Hepatocyte (in vitro differentiated cells): ENCODE results near the gene NID1. TPM values are rescaled to one million over a fixed set of nuclear protein-coding genes. Genes with fewer than 3 reads are reported as not detected.
"Not testable (repeated sequence)": the region's sequence is repeated elsewhere in the genome, so short reads cannot be mapped to it uniquely, and the experiment has no call there.

Source experiments
- DNase-seq: peaks from one replicate; pipeline ENCODE4 v3.0.0-alpha.2; 2016; ENCODE audit warnings: low spot score
- H2AFZ ChIP-seq: fragments of 200-600 bp; sonication (generic); 2 replicates; pipeline ENCODE4 v1.6.0; 2016; ENCODE audit warnings: antibody characterized with exemption, mild to moderate bottlenecking
- H3K27ac ChIP-seq: fragments of 200-600 bp; sonication (generic); 2 replicates; pipeline ENCODE4 v1.5.1; 2016; ENCODE audit warnings: mild to moderate bottlenecking
- H3K27me3 ChIP-seq: fragments of 200-600 bp; sonication (generic); 2 replicates; pipeline ENCODE4 v1.6.1; 2016
- H3K36me3 ChIP-seq: fragments of 200-600 bp; sonication (generic); replicated peaks from 2 replicates; pipeline ENCODE4 v1.5.1; 2016; ENCODE audit warnings: low read depth; ENCODE audit not compliant: insufficient read depth
- H3K4me1 ChIP-seq: fragments of 200-600 bp; sonication (generic); 2 replicates; pipeline ENCODE4 v1.5.1; 2016; ENCODE audit warnings: mild to moderate bottlenecking, moderate library complexity; ENCODE audit not compliant: insufficient read depth
- H3K4me2 ChIP-seq: fragments of 200-600 bp; sonication (generic); 2 replicates; pipeline ENCODE4 v1.6.0; 2016
- H3K4me3 ChIP-seq: fragments of 200-600 bp; sonication (generic); 2 replicates; pipeline ENCODE4 v1.5.1; 2016; ENCODE audit warnings: mild to moderate bottlenecking
- H3K79me2 ChIP-seq: fragments of 200-600 bp; sonication (generic); 2 replicates; pipeline ENCODE4 v1.6.0; 2017; ENCODE audit warnings: mild to moderate bottlenecking
- H3K9me2 ChIP-seq: fragments of 200-600 bp; sonication (generic); replicated peaks from 2 replicates; pipeline ENCODE4 v1.6.0; 2017; ENCODE audit warnings: mild to moderate bottlenecking; ENCODE audit not compliant: insufficient read depth
- H3K9me3 ChIP-seq: fragments of 200-600 bp; sonication (generic); 2 replicates; pipeline ENCODE4 v1.5.1; 2016; ENCODE audit warnings: low read depth, mild to moderate bottlenecking
- H4K20me1 ChIP-seq: fragments of 200-600 bp; sonication (generic); 2 replicates; pipeline ENCODE4 v1.6.0; 2016; ENCODE audit warnings: mild to moderate bottlenecking; ENCODE audit not compliant: insufficient read depth, poor library complexity, severe bottlenecking
- CTCF ChIP-seq: fragments of 200-600 bp; sonication (generic); IDR thresholded peaks from 2 replicates; pipeline ENCODE4 v1.5.1; 2016; ENCODE audit warnings: antibody characterized with exemption, mild to moderate bottlenecking; ENCODE audit not compliant: poor library complexity
- EZH2 ChIP-seq: fragments of 200-600 bp; sonication (generic); IDR thresholded peaks from 2 replicates; pipeline ENCODE4 v1.6.1; 2016; ENCODE audit warnings: antibody characterized with exemption, mild to moderate bottlenecking, borderline replicate concordance
- EZH2phosphoT487 ChIP-seq: fragments of 200-600 bp; sonication (generic); IDR thresholded peaks from one replicate; pipeline ENCODE4 v1.6.1; 2018; ENCODE audit warnings: antibody characterized with exemption, mild to moderate bottlenecking, low read depth, moderate library complexity; ENCODE audit not compliant: unreplicated experiment, severe bottlenecking
- WGBS: methylation state at CpG from one replicate; pipeline ENCODE4 v1.1.6; 2016; ENCODE audit warnings: low lambda C conversion rate; ENCODE audit errors: missing lambda C conversion rate; 5-methylcytosine and 5-hydroxymethylcytosine counted together
- polyA plus RNA-seq: library from polyadenylated mRNA; unstranded; fragments of >200 nt; fragmentation: Nextera tagmentation; extraction: Ambion mirVana; gene quantifications from 2 replicates; pipeline ENCODE4 v1.2.1, GENCODE V29; 2016
- small RNA-seq: library from RNA; depleted of rRNA; stranded (forward); fragments of <200 nt; gene quantifications from one replicate; pipeline ENCODE3, GENCODE V24; 2014
- total RNA-seq: library from RNA; depleted of rRNA; stranded (reverse); fragments of >200 nt; gene quantifications from 2 replicates; pipeline ENCODE4 v1.2.3, GENCODE V29; 2014

NID1 gene
- total and polyA plus RNA-seq, 2 experiments from 2014 or later: 53.8 to 72.8 TPM

DNA sequence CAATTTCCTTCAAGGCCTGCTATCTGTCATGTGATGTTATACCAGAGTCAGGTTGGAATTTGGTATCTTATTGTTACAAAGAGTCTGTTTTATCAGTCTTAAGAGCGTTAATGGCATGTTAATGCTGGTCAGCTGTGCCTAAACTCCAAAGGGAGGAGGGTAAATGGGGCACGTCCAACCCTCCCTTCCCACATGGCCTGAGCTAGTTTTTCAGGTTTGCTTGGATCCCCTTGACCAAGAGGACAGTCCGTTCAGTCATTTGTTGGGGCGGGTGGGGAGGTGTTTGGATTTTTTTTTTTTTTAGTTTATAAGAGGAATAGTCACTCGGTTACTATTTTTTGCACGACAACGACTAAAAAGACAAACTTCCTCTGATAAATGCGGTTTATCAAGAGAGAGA lies 134.3 kb downstream of the NID1 start:
- no peaks in the 10 kb centered on the region for H3K27me3 ChIP-seq
- H3K4me3 ChIP-seq: no peak overlapping the region
- H3K9me3 ChIP-seq: no peaks in the 10 kb centered on the region
- WGBS: 56% methylated on average over 8 of the region's 8 CpGs
- H2AFZ ChIP-seq: no peak overlapping the region
- H3K79me2 ChIP-seq: no peaks in the 10 kb centered on the region
- H3K4me2 ChIP-seq: no peak overlapping the region
- H3K4me1 ChIP-seq: no peaks in the 10 kb centered on the region
- no peak overlapping the region for H3K27ac ChIP-seq
- TF ChIP-seq EZH2 (no peak), CTCF (no peak), EZH2phosphoT487 (no peak)
- no peak for DNase-seq
- H4K20me1 ChIP-seq: no peaks in the 10 kb centered on the region
- no peaks in the 10 kb centered on the region for H3K36me3 ChIP-seq
- no peaks in the 10 kb centered on the region for H3K9me2 ChIP-seq

GRCh38 chr1:235929216-235929615 lies 135.7 kb downstream of the NID1 start:
- no peak overlapping the region for H3K4me3 ChIP-seq
- no peaks in the 10 kb centered on the region for H3K9me2 ChIP-seq
- no peaks in the 10 kb centered on the region for H3K9me3 ChIP-seq
- H3K27me3 ChIP-seq: no peaks in the 10 kb centered on the region
- no peaks in the 10 kb centered on the region for H3K79me2 ChIP-seq
- peaks cover under 1% of the 10 kb centered on the region for H3K4me1 ChIP-seq
- no peak overlapping the region for H2AFZ ChIP-seq
- DNase-seq: no peak
- WGBS: 90% methylated on average over 4 of the region's 4 CpGs
- no peak overlapping the region for H3K27ac ChIP-seq
- TF ChIP-seq EZH2phosphoT487: no peak
- TF ChIP-seq EZH2: no peak
- no peak for TF ChIP-seq CTCF
- H4K20me1 ChIP-seq: no peaks in the 10 kb centered on the region
- no peaks in the 10 kb centered on the region for H3K36me3 ChIP-seq
- no peak overlapping the region for H3K4me2 ChIP-seq

DNA sequence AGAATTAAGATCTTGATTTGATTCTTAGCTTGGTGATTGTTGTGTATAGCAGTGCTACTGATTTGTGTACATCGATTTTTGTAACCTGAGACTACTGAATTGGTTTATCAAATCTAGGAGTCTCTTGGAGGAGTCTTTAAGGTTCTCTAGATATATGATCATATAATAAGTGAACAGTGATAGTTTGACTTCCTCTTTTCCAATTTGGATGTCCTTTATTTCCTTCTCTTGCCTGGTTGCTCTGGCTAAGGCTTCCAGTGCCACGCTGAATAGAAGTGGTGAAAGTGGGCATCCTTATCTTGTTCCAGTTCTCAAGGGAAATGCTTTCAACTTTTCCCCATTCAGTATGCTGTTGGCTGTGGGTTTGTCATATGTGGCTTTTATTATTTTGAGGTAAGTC lies 136.7 kb downstream of the NID1 start:
- no peak for DNase-seq
- H3K27ac ChIP-seq: no peak overlapping the region
- no peaks in the 10 kb centered on the region for H3K79me2 ChIP-seq
- H3K9me3 ChIP-seq: no peaks in the 10 kb centered on the region
- H3K4me1 ChIP-seq: peaks cover 9% of the 10 kb centered on the region
- no peaks in the 10 kb centered on the region for H3K9me2 ChIP-seq
- 94% methylated on average over 2 of the region's 2 CpGs for WGBS
- no peak overlapping the region for H3K4me2 ChIP-seq
- no peaks in the 10 kb centered on the region for H3K27me3 ChIP-seq
- no peak overlapping the region for H2AFZ ChIP-seq
- H4K20me1 ChIP-seq: no peaks in the 10 kb centered on the region
- TF ChIP-seq EZH2: no peak
- no peak for TF ChIP-seq EZH2phosphoT487
- no peak for TF ChIP-seq CTCF
- no peak overlapping the region for H3K4me3 ChIP-seq
- H3K36me3 ChIP-seq: no peaks in the 10 kb centered on the region

GRCh38 chr1:235927551-235927950 lies 137.3 kb downstream of the NID1 start:
- not testable (repeated sequence) for H4K20me1 ChIP-seq, H3K9me3 ChIP-seq, DNase-seq

More at GRCh38 chr1:235927551-235927950, 137.3 kb downstream of the NID1 start:
- H3K27me3 ChIP-seq, H2AFZ ChIP-seq, H3K27ac ChIP-seq, H3K4me1 ChIP-seq, H3K36me3 ChIP-seq, H3K9me2 ChIP-seq, H3K4me2 ChIP-seq, H3K4me3 ChIP-seq, H3K79me2 ChIP-seq: not testable (repeated sequence)

Small RNAs within 50 kb of the gene (small RNA-seq; reads per million reads assigned to genes)
- not detected for gene RF00019

Other genes with a start within 250 kb of the NID1 start
- 6.1 and 6.2 TPM in 2 replicates for gene LYST, start 198.2 kb downstream of the NID1 start, total RNA-seq
- gene LYST, start 198.2 kb downstream of the NID1 start, polyA plus RNA-seq: 3.0 and 3.5 TPM in 2 replicates
- 13.4 and 15.5 TPM in 2 replicates for gene GPR137B, start 77.4 kb upstream of the NID1 start, total RNA-seq
- gene GPR137B, start 77.4 kb upstream of the NID1 start, polyA plus RNA-seq: 12.2 and 13.0 TPM in 2 replicates
- gene ERO1B, start 216.9 kb upstream of the NID1 start, total RNA-seq: 5.8 and 6.9 TPM in 2 replicates
- 3.6 TPM in 2 replicates for gene ERO1B, start 216.9 kb upstream of the NID1 start, polyA plus RNA-seq